ENCODE measurements around the gene LRP1.
A peak's percentile ranks its signal among the peaks of the same experiment; 100 is the strongest.

Gene LRP1

GRCh38 chr12:57198329-57198728, 70.0 kb downstream of the LRP1 start:
- DNase-seq = no peak

GRCh38 chr12:57199191-57199590, 70.9 kb downstream of the LRP1 start:
- no peak for DNase-seq

DNA sequence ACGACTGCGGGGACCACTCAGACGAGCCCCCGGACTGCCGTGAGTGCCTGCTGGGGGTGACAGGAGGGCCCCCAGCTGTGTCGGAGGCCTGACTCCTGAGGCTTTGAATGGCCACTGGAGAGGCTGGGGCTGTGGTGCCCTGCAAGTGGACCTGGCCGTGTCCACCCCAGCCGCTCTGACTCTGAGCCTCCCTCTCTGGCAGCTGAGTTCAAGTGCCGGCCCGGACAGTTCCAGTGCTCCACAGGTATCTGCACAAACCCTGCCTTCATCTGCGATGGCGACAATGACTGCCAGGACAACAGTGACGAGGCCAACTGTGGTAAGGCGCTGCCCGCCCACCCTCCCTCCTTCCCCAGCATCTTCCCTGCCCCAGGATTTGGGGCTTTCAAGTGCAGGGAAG, 72.2 kb downstream of the LRP1 start:
- DNase-seq = no peak

DNA sequence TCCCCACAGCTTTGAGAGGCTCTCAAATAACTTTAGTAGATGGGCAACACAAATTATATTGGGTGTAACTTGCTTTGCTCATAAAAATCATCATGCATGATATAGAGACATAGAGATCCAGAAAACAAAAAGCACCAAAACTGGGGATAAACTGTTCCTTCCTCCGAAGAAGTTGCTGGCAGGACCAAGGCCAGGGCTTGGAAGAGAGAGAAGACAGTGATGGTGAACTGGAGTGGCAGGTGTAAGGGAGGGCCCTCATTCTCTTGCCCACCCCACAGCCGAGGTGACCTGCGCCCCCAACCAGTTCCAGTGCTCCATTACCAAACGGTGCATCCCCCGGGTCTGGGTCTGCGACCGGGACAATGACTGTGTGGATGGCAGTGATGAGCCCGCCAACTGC, 72.9 kb downstream of the LRP1 start:
- no peak for DNase-seq

DNA sequence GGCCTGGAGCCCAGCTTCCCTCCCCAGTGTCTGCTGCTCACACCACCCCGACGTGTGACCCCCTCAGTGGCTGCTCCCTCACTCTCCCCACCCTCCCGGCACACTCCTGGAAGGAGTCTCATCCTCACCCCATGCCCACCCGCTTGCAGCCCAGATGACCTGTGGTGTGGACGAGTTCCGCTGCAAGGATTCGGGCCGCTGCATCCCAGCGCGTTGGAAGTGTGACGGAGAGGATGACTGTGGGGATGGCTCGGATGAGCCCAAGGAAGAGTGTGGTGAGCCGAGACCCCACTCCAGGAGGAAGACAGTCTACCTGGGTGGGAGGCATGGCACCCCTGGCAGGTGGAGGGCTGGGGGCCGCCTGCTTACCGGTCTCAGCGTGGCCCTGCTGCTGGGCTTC, 73.3 kb downstream of the LRP1 start:
- DNase-seq = no peak

DNA sequence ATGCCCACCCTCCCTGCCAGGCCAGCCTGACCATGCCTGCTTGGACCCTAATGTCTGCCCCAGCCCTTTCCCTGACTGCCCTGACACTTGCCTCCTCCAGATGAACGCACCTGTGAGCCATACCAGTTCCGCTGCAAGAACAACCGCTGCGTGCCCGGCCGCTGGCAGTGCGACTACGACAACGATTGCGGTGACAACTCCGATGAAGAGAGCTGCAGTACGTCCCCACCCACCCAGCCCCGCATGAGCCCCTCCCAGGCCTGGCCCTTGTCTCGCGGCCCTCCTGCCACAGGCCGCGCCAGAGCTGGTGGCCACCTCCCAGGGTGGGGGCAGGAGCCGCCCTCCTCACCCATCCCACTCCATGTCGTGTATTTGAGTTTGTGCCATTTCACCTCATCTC, 74.0 kb downstream of the LRP1 start:
- DNase-seq = no peak

DNA sequence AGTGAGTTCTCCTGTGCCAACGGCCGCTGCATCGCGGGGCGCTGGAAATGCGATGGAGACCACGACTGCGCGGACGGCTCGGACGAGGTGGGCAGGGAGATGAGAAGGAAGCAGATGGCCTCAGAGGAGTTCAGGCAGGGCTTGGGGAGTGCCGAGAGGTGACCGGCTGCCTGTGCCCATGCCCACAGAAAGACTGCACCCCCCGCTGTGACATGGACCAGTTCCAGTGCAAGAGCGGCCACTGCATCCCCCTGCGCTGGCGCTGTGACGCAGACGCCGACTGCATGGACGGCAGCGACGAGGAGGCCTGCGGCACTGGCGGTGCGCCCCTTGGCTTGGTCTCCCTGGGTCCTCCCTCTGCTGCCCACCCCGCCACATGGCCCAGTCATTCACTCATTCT, 74.9 kb downstream of the LRP1 start:
- DNase-seq = no peak

DNA sequence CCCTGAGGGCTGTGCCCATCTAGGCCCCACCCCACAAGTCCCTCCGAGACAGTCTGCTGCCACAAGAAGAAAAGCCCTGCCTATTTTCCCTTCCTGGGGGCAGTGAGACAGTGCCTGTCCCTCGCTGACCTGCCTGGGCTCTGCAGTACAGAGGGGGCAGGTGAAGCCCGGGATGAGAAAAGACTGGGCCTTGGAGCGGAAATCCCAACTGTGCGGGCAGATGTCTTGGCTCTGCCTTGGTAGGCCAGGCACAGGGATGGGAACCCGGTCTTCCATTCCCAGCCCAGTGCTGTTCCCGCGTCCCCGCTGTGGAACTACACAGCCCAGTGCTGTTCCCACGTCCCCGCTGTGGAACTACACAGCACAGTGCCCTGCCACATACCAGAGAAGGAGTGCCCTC, 75.5 kb downstream of the LRP1 start:
- DNase-seq = no peak

- DNase-seq = no peak
Observed at GRCh38 chr12:57204454-57204853, 76.2 kb downstream of the LRP1 start.

DNA sequence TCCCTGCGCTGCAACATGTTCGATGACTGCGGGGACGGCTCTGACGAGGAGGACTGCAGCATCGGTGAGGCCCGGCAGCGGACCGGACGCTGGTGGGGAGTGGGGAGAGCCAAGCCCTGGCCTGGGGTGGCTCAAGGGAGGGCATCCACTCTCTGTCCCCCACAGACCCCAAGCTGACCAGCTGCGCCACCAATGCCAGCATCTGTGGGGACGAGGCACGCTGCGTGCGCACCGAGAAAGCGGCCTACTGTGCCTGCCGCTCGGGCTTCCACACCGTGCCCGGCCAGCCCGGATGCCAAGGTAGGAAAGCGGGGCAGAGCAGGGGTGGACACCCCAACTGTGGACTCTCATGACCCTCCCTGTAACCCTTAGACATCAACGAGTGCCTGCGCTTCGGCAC, 76.9 kb downstream of the LRP1 start:
- DNase-seq = no peak

DNA sequence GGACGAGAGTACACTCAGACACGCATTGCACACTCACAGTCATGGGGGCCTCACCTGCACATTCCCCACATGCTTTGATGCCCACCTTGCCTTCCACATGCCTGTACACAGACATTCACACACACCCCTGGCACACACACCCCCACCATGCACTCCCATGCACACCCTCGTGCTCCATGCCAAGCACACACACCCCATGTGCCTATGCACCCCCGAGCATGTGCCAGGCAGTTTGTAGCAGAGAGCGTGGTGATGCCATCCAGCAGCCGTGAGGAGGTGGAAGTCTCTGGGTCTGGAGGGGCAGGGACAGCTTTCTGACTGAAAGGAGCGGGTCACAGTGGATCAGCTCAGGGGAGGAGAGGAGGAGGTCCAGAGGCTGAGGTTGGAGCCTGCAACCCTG, 77.6 kb downstream of the LRP1 start:
- no peak for DNase-seq

- DNase-seq = no peak
Observed at GRCh38 chr12:57207731-57208630, 79.7 kb downstream of the LRP1 start.

DNA sequence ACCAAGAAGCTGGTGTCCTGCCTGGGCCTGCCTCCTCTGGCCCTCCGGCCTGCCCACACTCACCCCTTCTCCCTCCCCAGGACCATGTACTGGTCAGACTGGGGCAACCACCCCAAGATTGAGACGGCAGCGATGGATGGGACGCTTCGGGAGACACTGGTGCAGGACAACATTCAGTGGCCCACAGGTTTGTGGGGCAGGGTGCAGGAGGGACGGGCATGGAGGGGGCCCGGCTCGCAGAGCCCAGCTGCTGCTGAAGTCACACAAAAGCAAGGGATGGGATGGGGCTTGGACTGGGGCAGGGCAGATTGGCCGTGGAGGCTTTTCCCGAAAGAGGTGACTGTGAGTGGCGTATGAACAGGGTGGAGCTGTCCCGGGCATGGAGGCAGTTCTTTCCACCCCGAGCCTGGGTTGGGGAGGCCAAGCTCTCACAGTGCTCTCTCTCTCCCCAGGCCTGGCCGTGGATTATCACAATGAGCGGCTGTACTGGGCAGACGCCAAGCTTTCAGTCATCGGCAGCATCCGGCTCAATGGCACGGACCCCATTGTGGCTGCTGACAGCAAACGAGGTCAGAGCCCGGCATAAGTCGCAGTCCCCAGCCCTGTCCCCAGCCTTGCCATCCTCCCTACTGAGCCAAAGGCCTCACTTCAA, 80.5 kb downstream of the LRP1 start:
- DNase-seq = no peak

GRCh38 chr12:57209916-57210315, 81.6 kb downstream of the LRP1 start:
- no peak for DNase-seq

- no peak for DNase-seq
Observed at GRCh38 chr12:57210461-57210860, 82.2 kb downstream of the LRP1 start.

- no peak for DNase-seq
Observed at GRCh38 chr12:57210926-57211692, 82.8 kb downstream of the LRP1 start.

GRCh38 chr12:57211791-57212700, 83.8 kb downstream of the LRP1 start:
- no peak for DNase-seq

DNA sequence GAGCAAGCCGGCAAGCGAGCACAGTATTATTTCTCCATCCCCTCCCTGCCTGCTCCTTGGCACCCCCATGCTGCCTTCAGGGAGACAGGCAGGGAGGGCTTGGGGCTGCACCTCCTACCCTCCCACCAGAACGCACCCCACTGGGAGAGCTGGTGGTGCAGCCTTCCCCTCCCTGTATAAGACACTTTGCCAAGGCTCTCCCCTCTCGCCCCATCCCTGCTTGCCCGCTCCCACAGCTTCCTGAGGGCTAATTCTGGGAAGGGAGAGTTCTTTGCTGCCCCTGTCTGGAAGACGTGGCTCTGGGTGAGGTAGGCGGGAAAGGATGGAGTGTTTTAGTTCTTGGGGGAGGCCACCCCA, 84.4 kb downstream of the LRP1 start:
- no peak for DNase-seq

DNA sequence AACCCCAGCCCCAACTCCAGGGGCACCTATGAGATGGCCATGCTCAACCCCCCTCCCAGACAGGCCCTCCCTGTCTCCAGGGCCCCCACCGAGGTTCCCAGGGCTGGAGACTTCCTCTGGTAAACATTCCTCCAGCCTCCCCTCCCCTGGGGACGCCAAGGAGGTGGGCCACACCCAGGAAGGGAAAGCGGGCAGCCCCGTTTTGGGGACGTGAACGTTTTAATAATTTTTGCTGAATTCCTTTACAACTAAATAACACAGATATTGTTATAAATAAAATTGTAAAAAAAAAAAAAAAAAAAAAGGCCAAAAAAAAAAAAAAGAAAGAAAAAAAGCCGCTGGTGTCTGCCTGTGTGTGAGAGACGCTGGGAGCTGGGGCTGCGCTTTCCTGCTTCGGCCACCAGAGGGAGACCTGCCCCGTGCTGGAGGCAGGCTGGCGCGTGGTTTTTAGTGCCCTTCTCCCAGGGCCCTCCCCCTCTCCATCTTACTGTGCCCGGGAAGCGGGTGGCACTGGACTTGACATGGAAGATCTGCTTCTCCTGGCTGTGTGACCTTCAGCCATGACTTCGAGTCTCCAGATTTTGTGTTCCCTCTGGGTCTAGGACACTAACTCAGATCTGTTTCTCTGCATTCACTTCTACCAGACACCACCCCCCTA, 84.9 kb downstream of the LRP1 start:
- peak; percentile 83 for DNase-seq

GRCh38 chr12:57213763-57214397, 85.6 kb downstream of the LRP1 start:
- no peak for DNase-seq

- DNase-seq = peak; percentile 65
Observed at GRCh38 chr12:57214398-57214781, 86.1 kb downstream of the LRP1 start.

DNA sequence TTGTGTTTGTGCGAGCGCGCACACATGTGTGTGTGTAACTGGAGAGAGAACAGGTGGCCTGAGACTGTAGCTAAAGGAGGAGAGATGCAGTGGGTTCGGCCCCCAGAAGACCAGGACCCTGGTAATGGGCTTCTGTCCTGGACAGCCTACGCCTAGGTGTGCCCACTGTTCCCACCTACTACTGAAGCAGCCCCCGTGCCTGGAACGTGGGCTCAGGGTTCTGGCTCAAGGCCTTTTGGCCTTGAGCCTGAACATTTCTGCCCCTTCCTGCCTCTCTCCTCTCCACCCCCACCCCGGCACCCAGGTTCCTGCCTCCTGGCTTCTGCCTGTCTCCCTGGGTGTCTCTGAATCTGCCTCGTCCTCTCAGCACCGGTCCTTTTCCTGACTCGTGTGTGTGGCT, 86.8 kb downstream of the LRP1 start:
- DNase-seq = no peak
